GM21825 (cell line): Measurements from ENCODE around the gene LRP8.
A peak's percentile ranks its signal among the peaks of the same experiment; 100 is the strongest.

Experiments
- ATAC-seq: cut with Tn5 transposase; IDR thresholded peaks from one replicate; pipeline ENCODE4 v1.9.1; 2021; ENCODE audit warnings: mild to moderate bottlenecking, moderate library complexity; ENCODE audit not compliant: unreplicated experiment

LRP8 gene

GRCh38 chr1:53308506-53308905, 19.4 kb downstream of the LRP8 start:
- ATAC-seq: no peak

- ATAC-seq: no peak
Observed at GRCh38 chr1:53307037-53307436, 20.8 kb downstream of the LRP8 start.

- no peak for ATAC-seq
Observed at GRCh38 chr1:53306168-53306567, 21.7 kb downstream of the LRP8 start.

- ATAC-seq: no peak
Observed at GRCh38 chr1:53305650-53306049, 22.2 kb downstream of the LRP8 start.

- ATAC-seq: no peak
Observed at GRCh38 chr1:53304527-53304926, 23.3 kb downstream of the LRP8 start.

- no peak for ATAC-seq
Observed at GRCh38 chr1:53303726-53304515, 23.9 kb downstream of the LRP8 start.

- ATAC-seq: no peak
Observed at GRCh38 chr1:53303243-53303642, 24.6 kb downstream of the LRP8 start.

- ATAC-seq: no peak
Observed at GRCh38 chr1:53299233-53299632, 28.6 kb downstream of the LRP8 start.

GRCh38 chr1:53298045-53298637, 29.7 kb downstream of the LRP8 start:
- ATAC-seq: no peak

GRCh38 chr1:53297195-53297594, 30.7 kb downstream of the LRP8 start:
- ATAC-seq: no peak

GRCh38 chr1:53296117-53296749, 31.6 kb downstream of the LRP8 start:
- peak; percentile 40 for ATAC-seq

GRCh38 chr1:53295726-53296116, 32.1 kb downstream of the LRP8 start:
- no peak for ATAC-seq

GRCh38 chr1:53295295-53295694, 32.6 kb downstream of the LRP8 start:
- ATAC-seq: no peak

GRCh38 chr1:53294567-53294966, 33.3 kb downstream of the LRP8 start:
- ATAC-seq: no peak

- no peak for ATAC-seq
Observed at GRCh38 chr1:53294061-53294460, 33.8 kb downstream of the LRP8 start.

GRCh38 chr1:53293123-53293522, 34.7 kb downstream of the LRP8 start:
- no peak for ATAC-seq

- ATAC-seq: peak; percentile 55
Observed at GRCh38 chr1:53292690-53293089, 35.2 kb downstream of the LRP8 start.

GRCh38 chr1:53291574-53291973, 36.3 kb downstream of the LRP8 start:
- ATAC-seq: no peak

- ATAC-seq: no peak
Observed at GRCh38 chr1:53288790-53289429, 39.0 kb downstream of the LRP8 start.

GRCh38 chr1:53288002-53288789, 39.7 kb downstream of the LRP8 start:
- ATAC-seq: no peak

- ATAC-seq: no peak
Observed at GRCh38 chr1:53286955-53287354, 40.9 kb downstream of the LRP8 start.
